ENCODE measurements around the gene SH3GL2. TPM values are rescaled to one million over a fixed set of nuclear protein-coding genes. Genes with fewer than 3 reads are reported as not detected.

The SH3GL2 gene
- total RNA-seq, 1 experiment from 2014 or later, result not detected

DNA sequence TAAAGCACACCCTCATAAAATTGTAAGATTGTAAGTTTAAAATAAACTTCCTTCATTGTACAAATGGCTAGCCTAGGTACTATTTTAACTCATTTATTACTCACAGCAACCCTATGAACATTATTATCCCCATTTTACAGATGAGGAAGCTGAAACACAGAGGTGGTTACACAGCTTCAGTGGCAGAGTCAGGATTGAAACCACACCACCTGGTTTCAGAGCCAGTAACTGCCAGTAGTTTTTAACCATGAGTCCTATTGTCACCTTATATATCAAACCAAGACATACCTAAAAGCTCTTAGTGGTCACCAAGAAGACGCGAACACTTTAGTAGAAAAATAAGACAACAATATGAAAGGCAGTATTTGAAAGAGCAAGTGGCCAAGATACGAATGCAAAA, 16.1 kb downstream of the SH3GL2 start:
- Histone ChIP-seq H3K27me3 (peaks cover 10% of the 10 kb centered on the region), H3K4me3 (no peak overlapping the region), H3K9me3 (no peaks in the 10 kb centered on the region), H3K36me3 (no peaks in the 10 kb centered on the region)
- no peak for DNase-seq

DNA sequence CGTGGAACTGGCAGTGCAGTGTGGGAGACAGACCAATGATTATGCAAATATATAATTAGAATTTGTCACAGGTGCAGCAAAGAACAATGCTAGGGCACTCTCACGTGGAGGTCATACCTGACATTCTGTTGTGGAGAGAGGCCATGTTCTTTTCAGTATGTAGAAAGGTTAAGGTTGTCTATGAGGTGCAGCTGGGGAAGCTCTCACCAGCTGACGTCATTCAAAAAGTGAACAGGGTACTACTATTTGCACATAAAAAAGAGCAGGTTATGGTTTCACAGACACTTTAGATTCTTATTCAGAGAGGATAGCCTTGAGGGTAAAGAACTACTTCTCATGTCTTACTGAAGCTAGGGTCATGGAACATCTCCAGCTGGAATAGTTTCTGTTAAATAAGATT, 19.1 kb downstream of the SH3GL2 start:
- no peak for DNase-seq
- Histone ChIP-seq H3K4me3 (no peak overlapping the region), H3K36me3 (no peaks in the 10 kb centered on the region), H3K27me3 (peaks cover 14% of the 10 kb centered on the region), H3K9me3 (0 out of 2 replicates have a peak, but pooled peaks cover 2% of the 10 kb centered on the region)

DNA sequence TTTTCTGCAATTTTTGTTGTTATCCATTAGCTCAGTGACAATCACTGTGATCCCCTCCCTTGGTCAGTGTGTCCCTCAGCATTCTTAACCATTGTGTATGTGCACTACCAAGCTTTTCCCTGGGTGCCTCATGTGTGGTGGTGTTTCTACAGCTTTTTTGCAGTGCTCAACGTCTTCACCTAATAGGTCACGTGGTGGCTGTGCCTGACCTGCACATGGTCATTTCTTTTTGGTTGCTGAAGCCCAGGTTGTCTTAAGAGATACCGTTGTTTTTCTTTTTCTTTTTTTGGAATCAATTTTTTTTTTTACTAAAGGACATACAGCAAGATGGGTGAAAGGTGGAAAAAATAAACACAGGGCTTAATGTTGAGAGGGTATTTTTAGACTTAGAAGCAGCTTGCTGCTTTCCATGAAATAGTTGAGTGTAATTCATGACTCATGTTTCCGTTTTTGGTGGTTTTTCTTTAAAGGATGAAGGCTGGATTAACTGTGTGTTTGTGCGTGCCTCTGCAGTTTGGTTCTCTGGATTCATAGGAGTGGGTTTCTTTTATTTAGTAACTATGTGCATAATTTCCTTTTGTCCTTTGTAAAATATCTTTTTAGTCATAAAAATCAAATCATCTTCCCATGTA, 22.2 kb downstream of the SH3GL2 start:
- no peak overlapping the region for H3K4me3 ChIP-seq
- no peaks in the 10 kb centered on the region for H3K36me3 ChIP-seq
- 0 out of 2 replicates have a peak, but pooled peaks cover 2% of the 10 kb centered on the region for H3K9me3 ChIP-seq
- H3K27me3 ChIP-seq, result peaks cover 8% of the 10 kb centered on the region
- no peak for DNase-seq

DNA sequence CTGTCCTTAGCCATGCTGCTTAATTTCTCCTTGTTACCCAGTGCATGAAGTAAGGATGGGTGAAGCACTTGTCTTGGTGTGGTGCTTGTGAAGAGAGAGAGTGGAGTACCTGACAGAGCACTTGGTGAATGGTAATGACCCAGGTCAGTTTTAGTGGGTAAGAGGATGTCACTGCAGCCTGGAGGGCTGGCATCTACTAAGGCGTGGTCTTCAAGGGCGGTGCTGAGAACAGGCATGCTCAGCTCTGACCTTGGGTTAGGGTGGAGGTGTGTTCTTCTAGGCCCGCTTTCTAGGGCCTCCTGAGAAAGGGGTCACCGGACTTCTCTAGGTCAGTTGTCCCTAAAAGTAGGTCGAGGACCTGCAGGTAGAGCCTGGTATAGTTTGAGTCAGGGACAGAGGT, 25.7 kb downstream of the SH3GL2 start:
- 0 out of 2 replicates have a peak, but pooled peaks cover 2% of the 10 kb centered on the region for H3K9me3 ChIP-seq
- no peak overlapping the region for H3K4me3 ChIP-seq
- DNase-seq, result no peak
- no peaks in the 10 kb centered on the region for H3K36me3 ChIP-seq
- H3K27me3 ChIP-seq, result peaks cover 10% of the 10 kb centered on the region

DNA sequence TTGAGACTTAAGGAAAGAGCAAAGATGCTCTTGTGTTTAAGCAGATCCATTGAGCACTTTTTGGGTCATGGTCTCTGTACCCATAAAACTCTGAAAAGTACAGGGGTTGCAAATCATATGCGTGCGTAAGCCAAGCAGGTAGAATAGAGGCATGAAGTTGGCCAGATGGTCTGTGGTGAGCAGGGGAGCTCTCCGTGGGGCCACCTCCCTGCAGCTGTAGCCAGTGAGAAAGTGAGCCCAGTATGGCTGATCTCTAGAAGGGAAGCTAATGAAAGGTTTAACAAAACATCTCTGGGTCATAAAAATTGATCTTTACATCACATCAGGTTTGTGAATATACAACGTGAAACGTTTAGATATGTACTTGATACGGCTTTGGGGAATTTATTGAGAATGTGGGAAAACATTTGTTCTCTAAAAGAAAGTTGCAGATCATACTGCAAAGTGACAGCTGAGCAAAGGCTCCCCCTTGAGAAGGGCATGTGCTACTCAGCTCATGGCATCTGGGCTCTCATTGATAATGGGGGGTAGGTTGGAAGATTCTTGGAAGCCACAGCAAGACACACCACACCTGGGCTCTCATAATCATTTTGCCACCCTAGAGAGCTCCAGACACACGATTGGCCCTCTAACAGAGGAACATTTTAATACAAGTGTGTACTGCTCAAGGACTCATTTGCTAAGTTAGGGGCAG, 30.6 kb downstream of the SH3GL2 start:
- Histone ChIP-seq H3K9me3 (no peaks in the 10 kb centered on the region), H3K36me3 (no peaks in the 10 kb centered on the region), H3K27me3 (peaks cover 20% of the 10 kb centered on the region), H3K4me3 (no peak overlapping the region)
- no peak for DNase-seq

DNA sequence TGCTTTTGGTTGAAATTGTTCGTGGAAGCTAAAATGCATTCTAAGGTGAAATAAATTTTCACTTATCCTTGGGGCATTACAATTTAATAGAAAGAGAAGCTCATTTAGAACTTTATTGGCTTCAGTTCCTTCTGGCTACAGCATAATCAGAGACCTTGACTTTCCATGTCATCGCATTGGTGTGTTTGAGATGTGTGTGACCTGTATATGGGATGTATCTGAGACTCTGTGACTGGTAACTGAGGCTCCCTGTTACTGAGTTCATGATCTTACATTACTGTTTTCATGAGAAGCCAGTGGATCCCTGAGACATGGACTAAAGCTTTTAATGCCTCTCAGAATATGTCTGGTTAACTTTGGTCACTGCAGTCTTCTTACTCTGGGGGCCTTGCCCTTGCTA, 32.5 kb downstream of the SH3GL2 start:
- DNase-seq, result no peak
- Histone ChIP-seq H3K36me3 (no peaks in the 10 kb centered on the region), H3K4me3 (no peak overlapping the region), H3K27me3 (peaks cover 21% of the 10 kb centered on the region), H3K9me3 (no peaks in the 10 kb centered on the region)

DNA sequence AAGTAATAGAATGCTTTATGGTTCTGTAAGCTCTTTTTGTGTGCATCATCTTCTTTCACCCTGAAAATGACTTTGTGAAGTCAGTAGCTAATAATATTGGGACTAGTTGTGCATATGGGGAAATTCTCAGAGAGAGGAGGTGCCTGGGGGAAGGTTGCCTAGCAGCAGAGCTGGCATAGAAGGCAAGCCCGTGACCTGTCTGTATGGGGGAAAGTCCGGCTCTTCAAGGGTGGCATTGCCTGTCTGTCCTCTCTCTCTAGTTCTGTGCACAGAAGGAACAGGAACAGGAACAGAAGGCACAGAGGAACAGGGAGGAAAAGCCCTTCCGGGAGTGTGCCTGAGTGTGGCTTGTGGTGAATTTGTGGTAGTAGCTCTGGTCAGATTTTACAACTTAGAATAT, 33.1 kb downstream of the SH3GL2 start:
- peaks cover 24% of the 10 kb centered on the region for H3K27me3 ChIP-seq
- no peaks in the 10 kb centered on the region for H3K9me3 ChIP-seq
- H3K36me3 ChIP-seq, result no peaks in the 10 kb centered on the region
- DNase-seq, result no peak
- H3K4me3 ChIP-seq, result no peak overlapping the region

DNA sequence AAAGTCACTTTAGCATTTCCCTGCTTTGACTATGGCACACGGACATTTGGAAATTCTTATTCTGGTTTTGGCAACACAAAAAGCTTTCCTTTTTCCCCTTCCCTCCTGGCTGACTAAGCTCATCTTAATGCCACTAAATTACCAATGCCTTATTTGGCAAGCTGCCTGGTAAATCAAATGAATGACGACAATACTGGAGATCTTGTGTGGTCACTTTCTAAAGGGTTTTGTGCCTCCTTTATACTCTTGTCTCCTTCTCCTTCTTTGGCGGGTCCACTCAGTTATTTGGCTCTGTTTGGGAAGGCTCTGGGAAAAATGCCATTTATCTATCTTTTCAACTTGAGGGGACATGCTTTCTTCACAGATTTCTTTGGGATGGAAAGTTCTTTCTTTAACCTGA, 34.9 kb downstream of the SH3GL2 start:
- Histone ChIP-seq H3K9me3 (no peaks in the 10 kb centered on the region), H3K36me3 (no peaks in the 10 kb centered on the region), H3K27me3 (peaks cover 18% of the 10 kb centered on the region), H3K4me3 (no peak overlapping the region)
- no peak for DNase-seq

DNA sequence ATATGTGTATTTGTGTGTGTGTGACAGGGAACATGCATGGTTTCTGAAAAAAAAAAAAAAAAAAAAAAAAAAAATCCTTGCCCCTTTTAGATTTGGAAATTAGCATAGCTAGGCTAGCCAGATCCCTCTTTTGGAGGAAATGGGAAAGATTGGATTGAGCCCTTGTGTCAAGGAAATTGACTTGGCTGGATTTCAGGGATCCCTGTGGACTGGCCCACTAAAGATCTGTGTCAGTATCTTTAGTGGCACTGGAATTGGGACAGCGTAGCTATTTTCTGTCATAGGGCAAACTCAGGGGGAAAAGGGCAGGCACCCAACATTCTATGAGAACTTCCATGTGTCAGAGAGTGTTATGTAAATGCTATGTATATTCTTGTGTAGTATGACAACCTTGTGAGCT, 35.4 kb downstream of the SH3GL2 start:
- H3K27me3 ChIP-seq, result peaks cover 17% of the 10 kb centered on the region
- H3K4me3 ChIP-seq, result no peak overlapping the region
- no peaks in the 10 kb centered on the region for H3K36me3 ChIP-seq
- H3K9me3 ChIP-seq, result no peaks in the 10 kb centered on the region
- DNase-seq, result no peak

DNA sequence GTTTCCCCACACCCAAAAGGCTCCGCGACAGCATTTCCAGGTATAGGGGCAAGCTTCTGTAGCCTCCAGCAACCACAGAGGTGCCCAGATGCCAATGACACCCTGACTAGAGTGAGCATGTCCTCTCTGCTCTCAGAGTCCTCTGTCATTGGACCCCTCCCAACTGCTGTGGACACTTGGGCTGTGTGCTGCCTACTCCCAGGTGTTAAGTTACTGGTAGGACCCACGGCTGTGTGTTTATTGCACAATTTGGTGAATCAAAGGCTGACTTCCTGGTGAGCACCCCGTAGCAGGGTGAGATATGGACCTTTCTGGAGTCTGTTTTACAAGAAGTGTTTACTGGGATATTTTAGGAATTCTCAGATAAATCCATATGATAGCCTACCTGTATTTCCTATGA, 36.0 kb downstream of the SH3GL2 start:
- Histone ChIP-seq H3K4me3 (no peak overlapping the region), H3K9me3 (no peaks in the 10 kb centered on the region), H3K27me3 (peaks cover 17% of the 10 kb centered on the region), H3K36me3 (no peaks in the 10 kb centered on the region)
- no peak for DNase-seq

DNA sequence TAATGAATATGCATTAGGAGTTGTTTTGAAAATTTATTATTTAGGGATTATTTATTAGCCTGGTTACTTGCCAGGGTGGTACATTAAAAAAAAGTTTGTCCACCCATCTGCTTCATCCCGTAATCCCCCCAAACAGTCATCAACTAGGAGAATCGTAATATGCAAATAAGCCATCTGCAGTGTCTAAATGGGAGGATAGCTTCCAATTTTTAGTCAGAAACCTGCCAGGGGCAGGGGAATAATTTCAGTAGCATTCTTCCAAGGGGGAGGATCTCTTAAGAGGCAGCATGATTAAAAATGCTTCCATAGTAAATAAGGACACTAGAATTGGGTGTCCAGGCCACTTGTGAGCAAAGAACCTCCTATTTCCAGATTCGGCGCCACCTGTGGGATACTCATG, 43.3 kb downstream of the SH3GL2 start:
- peaks cover 6% of the 10 kb centered on the region; the same call in 1 of the 2 replicates for H3K27me3 ChIP-seq
- H3K4me3 ChIP-seq, result no peak overlapping the region
- no peak for DNase-seq
- H3K9me3 ChIP-seq, result no peaks in the 10 kb centered on the region
- no peaks in the 10 kb centered on the region for H3K36me3 ChIP-seq

DNA sequence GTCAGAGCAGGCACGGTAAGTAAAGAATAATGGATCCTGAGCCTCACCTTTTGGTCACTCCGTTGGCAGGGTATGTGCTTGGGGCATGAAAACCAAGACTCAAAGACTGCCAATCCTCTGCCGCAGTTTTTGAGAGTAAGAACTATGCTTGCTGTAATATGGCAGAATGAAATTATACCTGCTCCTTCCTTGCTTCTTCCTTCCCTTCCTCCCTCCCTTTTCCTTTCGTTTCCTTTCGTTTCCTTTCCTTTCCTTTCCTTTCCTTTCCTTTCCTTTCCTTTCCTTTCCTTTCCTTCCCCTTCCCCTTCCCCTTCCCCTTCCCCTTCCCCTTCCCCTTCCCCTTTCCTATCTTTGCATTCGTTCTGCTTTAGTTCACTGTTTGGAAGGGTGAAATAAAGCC, 43.9 kb downstream of the SH3GL2 start:
- Histone ChIP-seq H3K9me3 (no peaks in the 10 kb centered on the region), H3K27me3 (peaks cover 6% of the 10 kb centered on the region; the same call in 1 of the 2 replicates), H3K4me3 (no peak overlapping the region), H3K36me3 (no peaks in the 10 kb centered on the region)
- no peak for DNase-seq

DNA sequence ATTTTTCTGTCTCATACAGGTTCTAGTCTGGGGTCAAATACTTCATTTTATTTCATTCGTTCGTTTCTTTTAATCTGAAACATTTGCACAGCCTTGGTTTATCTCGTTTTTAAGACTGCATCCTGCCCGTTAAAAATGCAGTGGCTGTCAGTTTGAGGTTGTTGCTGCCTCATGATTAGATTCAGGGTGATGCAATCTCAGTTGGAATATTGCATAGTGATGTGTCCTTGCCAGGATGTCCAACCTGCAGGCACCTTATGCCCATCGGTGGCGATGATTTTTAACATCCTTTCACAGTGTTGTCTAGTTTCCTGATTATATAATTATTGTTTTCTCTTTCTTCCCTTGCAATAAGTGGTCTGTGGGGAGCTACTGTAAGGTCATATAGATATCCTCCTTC, 45.1 kb downstream of the SH3GL2 start:
- Histone ChIP-seq H3K4me3 (no peak overlapping the region), H3K9me3 (no peaks in the 10 kb centered on the region), H3K27me3 (peaks cover 6% of the 10 kb centered on the region; the same call in 1 of the 2 replicates), H3K36me3 (no peaks in the 10 kb centered on the region)
- no peak for DNase-seq

DNA sequence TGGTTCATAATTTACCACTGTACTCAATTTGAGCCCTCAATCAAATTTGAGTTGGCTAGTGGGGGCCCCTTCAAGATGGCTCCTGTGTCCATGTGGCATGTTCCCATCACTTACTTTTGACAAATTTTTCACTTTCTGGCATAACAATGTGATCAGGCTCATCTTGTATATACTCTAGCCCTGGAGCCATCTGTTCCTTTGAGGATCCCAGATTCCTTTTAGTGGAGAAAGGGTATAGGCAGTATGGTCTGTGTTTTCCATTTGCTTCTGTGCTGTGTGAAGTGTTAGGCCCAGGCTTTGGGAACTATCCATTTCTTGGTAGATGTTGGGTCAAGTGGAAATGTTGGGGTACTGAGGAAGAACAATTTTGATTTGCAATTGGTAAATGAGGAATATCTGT, 45.7 kb downstream of the SH3GL2 start:
- DNase-seq, result no peak
- H3K36me3 ChIP-seq, result no peaks in the 10 kb centered on the region
- peaks cover 6% of the 10 kb centered on the region; the same call in 1 of the 2 replicates for H3K27me3 ChIP-seq
- H3K4me3 ChIP-seq, result no peak overlapping the region
- no peaks in the 10 kb centered on the region for H3K9me3 ChIP-seq

DNA sequence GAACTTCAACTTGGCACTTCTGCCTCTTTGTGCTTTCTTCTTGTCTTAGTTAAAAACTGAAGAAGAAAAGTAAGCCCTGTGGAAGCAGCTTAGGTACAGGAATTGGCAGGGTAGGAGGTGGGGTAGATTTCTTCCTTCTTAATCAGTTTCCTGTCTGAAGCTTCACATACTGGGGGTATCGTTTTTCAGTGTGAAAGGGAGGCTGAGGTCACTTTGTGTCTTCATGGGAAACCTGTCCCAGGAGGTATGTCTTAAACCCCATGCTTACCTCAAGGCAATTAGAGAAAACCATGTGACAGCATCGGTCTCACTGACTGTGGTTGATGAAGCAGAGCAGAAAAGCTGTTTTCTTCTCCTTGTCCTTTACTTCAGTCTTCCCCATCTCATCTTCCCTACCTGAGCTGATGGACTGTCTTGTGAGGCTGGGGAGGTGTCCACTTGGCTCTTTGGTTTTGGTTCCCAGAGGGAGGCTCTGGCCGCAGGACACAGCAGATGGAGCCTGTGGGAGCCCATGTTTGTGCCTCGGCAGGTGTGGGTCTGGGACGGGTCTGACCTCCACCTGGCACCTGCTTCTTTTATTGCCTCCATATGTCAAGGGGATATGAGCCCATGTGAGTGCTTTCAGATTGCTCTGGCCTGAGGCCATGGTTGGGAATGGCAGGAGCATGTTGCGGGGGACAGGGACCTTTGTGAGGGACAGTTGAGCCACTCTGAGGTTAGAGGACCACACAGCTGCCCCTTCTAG, 47.0 kb downstream of the SH3GL2 start:
- no peak for DNase-seq
- Histone ChIP-seq H3K27me3 (peaks cover 3% of the 10 kb centered on the region; the same call in 1 of the 2 replicates), H3K9me3 (no peaks in the 10 kb centered on the region), H3K4me3 (no peak overlapping the region), H3K36me3 (no peaks in the 10 kb centered on the region)

DNA sequence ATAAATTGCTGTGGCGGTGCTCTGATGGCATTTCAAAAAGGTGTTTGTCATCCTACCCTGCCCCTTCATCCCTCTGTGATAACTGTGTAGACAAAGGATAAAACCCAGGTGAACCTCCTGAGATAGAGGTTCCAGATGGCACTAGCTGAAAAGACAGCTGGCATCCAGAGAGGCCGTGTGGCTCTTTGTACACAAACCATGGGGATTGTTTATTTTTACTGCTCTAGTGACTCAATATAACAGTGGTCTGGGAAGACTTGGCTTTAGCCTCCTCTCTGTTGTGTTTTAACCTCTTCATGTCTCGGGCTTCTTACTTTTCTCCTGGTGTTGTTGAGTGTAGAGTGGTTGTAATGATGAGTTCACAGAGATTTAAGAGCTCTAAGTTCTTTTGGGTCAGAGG, 48.8 kb downstream of the SH3GL2 start:
- Histone ChIP-seq H3K27me3 (no peaks in the 10 kb centered on the region), H3K9me3 (no peaks in the 10 kb centered on the region), H3K4me3 (no peak overlapping the region), H3K36me3 (no peaks in the 10 kb centered on the region)
- DNase-seq, result peak; percentile 33

DNA sequence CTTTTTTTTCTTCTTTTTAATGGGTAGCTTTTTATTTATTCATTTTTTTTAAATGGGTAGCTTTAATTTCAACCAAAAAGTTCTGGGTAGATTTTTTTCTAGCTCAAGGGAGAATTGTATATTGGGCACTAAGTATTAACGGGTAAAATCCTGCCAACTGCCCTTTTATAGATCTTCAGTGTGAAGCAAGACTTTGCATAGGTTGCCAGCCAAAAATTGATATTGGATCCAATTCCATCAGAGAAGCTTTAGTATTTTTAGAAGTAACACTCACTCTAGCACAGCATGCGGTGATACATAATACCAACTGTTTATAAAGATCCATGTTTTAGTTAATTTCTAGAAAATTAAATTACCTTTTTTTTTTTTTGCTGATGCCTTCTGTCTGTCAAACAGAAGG, 49.8 kb downstream of the SH3GL2 start:
- Histone ChIP-seq H3K4me3 (no peak overlapping the region), H3K36me3 (no peaks in the 10 kb centered on the region), H3K9me3 (no peaks in the 10 kb centered on the region), H3K27me3 (no peaks in the 10 kb centered on the region)
- no peak for DNase-seq

All from MG63 (cell line).